SJCRH30 (cell line): ENCODE results near the gene CCDC201. TPM values are rescaled to one million over a fixed set of nuclear protein-coding genes. Genes with fewer than 3 reads are reported as not detected.

Experiments used
- DNase-seq, 2 experiments: peaks; one replicate each; pipeline ENCODE4 v3.0.0-alpha.2; 2015 to 2020
- H3K27ac ChIP-seq: fragments of 250-450 bp; sonication (Bioruptor Pico); 2 replicates; pipeline ENCODE4 v1.5.1; 2020; ENCODE audit warnings: mild to moderate bottlenecking, moderate library complexity
- H3K27me3 ChIP-seq: fragments of 250-450 bp; sonication (Bioruptor Pico); 2 replicates; pipeline ENCODE4 v1.5.1; 2020; ENCODE audit warnings: mild to moderate bottlenecking, moderate library complexity
- H3K36me3 ChIP-seq: fragments of 250-450 bp; sonication (Bioruptor Pico); 2 replicates; pipeline ENCODE4 v1.5.1; 2020; ENCODE audit warnings: mild to moderate bottlenecking, moderate library complexity
- H3K4me1 ChIP-seq: fragments of 250-450 bp; sonication (Bioruptor Pico); 2 replicates; pipeline ENCODE4 v1.5.1; 2020; ENCODE audit warnings: mild to moderate bottlenecking, moderate library complexity
- H3K4me3 ChIP-seq: fragments of 250-450 bp; sonication (Bioruptor Pico); 2 replicates; pipeline ENCODE4 v1.5.1; 2020; ENCODE audit warnings: mild to moderate bottlenecking, moderate library complexity
- H3K9me3 ChIP-seq: fragments of 250-450 bp; sonication (Bioruptor Pico); replicated peaks from 2 replicates; pipeline ENCODE4 v1.5.1; 2020; ENCODE audit warnings: mild to moderate bottlenecking, moderate library complexity
- total RNA-seq: library from RNA; depleted of rRNA; stranded (reverse); fragments of >200 nt; shearing (Covaris generic); gene quantifications from 2 replicates; pipeline ENCODE4 v1.2.3, GENCODE V29; 2014

CCDC201 gene
- total RNA-seq, 1 experiment from 2014 or later = not detected

DNA sequence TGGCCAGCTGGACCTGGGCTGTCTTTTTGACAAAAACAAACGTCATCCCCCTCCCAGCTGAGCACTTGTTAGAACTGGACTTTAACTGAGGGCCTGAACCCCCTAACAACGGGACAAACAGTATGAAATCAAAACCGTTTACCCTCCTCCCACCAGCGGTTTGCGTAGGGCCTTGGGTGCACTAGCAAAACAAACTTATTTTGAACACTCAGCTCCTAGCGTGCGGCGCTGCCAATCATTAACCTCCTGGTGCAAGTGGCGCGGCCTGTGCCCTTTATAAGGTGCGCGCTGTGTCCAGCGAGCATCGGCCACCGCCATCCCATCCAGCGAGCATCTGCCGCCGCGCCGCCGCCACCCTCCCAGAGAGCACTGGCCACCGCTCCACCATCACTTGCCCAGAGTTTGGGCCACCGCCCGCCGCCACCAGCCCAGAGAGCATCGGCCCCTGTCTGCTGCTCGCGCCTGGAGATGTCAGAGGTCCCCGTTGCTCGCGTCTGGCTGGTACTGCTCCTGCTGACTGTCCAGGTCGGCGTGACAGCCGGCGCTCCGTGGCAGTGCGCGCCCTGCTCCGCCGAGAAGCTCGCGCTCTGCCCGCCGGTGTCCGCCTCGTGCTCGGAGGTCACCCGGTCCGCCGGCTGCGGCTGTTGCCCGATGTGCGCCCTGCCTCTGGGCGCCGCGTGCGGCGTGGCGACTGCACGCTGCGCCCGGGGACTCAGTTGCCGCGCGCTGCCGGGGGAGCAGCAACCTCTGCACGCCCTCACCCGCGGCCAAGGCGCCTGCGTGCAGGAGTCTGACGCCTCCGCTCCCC, 15.5 kb upstream of the CCDC201 start, which contains the start of gene IGFBP1:
Gene IGFBP1, plus strand, starts transcription at position 304 of the 808 bp plus-strand sequence. Its CDS starts 165 bp downstream, at position 469.
- no peak within 1 kb of the TSS for H3K4me3 ChIP-seq

DNA sequence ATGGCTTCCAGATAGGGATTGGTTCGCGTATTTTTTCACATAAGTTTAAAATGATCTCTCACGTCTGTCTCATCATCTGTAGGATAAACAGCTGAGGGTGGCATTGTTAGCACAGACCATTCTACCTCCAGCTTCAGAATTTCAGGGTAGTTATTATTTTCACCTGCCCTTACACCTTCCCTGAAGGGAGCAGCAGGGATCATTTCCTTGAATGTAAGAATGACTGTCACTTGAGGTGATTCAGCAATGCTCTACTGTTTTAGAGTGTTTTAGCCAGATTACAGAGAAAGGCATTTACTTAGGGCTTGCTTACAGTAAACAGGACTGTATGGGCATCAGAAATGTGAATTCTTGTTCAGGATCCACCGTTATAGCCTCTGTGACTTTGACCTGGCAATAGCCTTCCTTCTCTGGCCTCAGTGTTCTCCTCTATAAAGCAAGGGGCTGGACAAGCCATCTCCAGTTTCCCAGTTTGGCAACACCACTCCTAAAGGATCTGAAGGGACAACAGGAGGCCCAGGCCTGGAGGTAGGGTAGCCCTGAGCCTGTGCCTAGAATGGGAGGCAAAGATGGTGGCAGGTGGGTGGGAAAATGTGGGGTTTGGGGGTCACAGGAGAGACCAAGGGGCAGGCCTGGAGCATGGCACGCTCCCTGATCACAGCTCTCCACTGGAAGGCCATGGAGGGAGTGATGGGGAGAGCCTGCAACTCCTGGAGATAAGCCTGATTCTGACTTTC, 14.2 kb upstream of the CCDC201 start:
- Histone ChIP-seq H3K36me3 (no peaks in the 10 kb centered on the region), H3K4me1 (peaks cover 2% of the 10 kb centered on the region; the same call in 1 of the 2 replicates), H3K9me3 (no peaks in the 10 kb centered on the region), H3K4me3 (no peak overlapping the region), H3K27ac (no peak overlapping the region), H3K27me3 (peaks cover 9% of the 10 kb centered on the region)
- DNase-seq = no peak

More for the DNA sequence above, 15.5 kb upstream of the CCDC201 start, which contains the start of gene IGFBP1:
- no peaks in the 10 kb centered on the region for H3K9me3 ChIP-seq
- no peaks in the 10 kb centered on the region for H3K36me3 ChIP-seq
- H3K4me1 ChIP-seq = peaks cover 2% of the 10 kb centered on the region; the same call in 1 of the 2 replicates
- no peak within 1 kb of the TSS for H3K27ac ChIP-seq
- H3K27me3 ChIP-seq = peaks cover 9% of the 10 kb centered on the region
- DNase-seq = no peak

DNA sequence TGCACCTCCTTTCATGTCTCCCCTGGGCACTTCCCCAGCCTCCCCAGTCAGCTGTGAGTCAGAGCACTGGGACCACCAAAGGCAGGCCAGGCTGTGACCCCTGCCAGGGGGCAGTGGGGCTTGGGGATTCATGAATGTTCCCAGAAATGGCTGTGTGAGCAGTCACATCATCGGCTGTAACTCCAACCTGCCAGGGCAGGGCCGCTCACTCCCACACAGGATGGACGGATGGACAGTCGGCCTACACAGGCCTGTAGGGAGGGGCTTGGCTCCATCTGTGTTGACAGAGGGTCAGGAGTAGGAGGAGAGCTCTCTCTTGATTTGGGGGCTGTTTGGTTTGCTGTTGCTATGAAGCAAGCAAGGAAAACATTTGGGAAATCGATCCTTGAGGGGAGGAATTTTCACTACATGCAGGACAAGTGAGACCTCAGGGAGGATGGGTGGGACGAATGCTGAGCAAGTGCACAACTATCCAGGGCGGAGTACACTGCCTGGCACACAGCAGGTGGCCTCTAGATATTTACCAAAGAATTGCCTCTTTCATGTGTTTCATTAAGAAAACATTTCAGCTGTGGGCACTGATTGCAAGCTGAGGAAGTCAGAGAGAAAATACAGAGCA, 12.5 kb upstream of the CCDC201 start:
- Histone ChIP-seq H3K4me3 (no peak overlapping the region), H3K27ac (no peak overlapping the region), H3K4me1 (peaks cover 2% of the 10 kb centered on the region; the same call in 1 of the 2 replicates), H3K27me3 (peaks cover 9% of the 10 kb centered on the region), H3K9me3 (no peaks in the 10 kb centered on the region), H3K36me3 (no peaks in the 10 kb centered on the region)
- DNase-seq = no peak

DNA sequence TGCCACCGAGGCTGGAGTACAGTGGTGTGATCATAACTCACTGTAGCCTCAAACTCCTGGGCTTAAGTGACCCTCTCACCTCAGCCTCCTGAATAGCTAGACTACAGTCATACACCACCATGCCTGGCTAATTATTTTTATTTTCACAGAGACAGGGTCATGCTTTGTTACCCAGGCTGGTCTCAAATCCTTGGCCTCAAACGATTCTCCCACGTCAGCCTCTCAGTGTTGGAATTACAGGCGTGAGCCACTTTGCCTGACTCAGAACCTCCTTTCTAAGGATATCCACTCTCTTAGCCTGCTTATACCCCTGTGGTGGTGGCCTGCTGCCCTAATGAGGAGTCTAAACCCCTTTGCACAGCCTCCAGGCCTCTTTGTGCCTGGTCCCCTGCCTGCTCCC, 11.3 kb upstream of the CCDC201 start:
- Histone ChIP-seq H3K27ac (no peak overlapping the region), H3K4me3 (no peak overlapping the region), H3K36me3 (no peaks in the 10 kb centered on the region), H3K27me3 (peaks cover 3% of the 10 kb centered on the region; the same call in 1 of the 2 replicates), H3K4me1 (peaks cover 2% of the 10 kb centered on the region; the same call in 1 of the 2 replicates), H3K9me3 (no peaks in the 10 kb centered on the region)
- DNase-seq = no peak

DNA sequence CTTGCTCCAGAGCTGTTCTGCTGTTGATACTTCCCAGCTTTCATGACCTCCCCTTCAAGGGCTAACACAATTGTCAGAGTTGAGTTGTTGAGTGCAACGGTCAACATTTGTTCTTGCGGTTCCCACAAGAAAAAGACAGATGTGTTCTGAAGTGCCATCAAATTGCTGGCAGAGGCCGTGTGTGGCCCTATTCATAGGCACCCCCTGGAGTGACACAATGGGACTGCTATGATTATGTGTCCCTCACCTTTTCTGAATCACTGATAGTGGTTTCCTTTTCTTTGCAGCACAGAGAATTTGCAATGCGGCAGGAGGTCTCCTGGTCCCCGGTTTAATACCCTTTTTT, 9.6 kb upstream of the CCDC201 start:
- Histone ChIP-seq H3K4me3 (no peak overlapping the region), H3K36me3 (no peaks in the 10 kb centered on the region), H3K27ac (no peak overlapping the region), H3K4me1 (peaks cover 2% of the 10 kb centered on the region; the same call in 1 of the 2 replicates), H3K9me3 (no peaks in the 10 kb centered on the region), H3K27me3 (peaks cover 3% of the 10 kb centered on the region; the same call in 1 of the 2 replicates)
- DNase-seq = no peak

DNA sequence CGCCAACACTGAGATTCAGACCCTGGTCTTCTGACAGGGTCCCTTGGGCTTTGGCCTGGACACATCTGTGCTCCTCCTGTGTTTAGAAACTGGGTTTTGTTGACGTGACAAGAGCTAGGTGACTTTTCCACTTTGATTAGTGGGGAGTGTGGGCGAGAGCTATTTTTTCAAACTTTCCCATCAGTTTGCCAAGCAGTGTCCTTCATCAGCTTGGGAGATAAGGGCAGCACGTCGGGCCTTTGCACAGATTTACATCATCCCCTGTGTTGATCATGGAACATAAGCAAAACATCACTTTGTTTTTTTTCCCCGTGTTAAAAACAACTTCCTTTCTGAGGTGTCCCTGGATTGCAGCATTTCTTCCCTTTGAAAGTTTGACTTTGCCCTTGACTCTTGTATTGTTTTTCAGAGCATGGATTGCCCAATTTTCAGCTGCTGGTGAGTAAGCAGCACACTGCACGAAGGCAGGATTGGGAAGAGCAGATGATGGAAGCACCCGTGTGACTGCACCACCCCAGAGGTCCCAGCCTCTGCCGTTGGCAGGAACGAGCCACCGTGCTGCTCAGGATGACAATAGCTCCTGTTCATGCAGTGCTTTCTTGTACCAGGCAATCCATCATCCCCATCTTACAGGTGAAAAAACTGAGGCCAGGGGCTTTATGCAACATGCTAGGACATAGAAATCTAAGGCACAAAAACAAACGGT, 9.0 kb upstream of the CCDC201 start:
- Histone ChIP-seq H3K9me3 (no peaks in the 10 kb centered on the region), H3K4me1 (peaks cover 2% of the 10 kb centered on the region; the same call in 1 of the 2 replicates), H3K27me3 (peaks cover 3% of the 10 kb centered on the region; the same call in 1 of the 2 replicates), H3K4me3 (no peak overlapping the region), H3K27ac (no peak overlapping the region), H3K36me3 (no peaks in the 10 kb centered on the region)
- DNase-seq = no peak

DNA sequence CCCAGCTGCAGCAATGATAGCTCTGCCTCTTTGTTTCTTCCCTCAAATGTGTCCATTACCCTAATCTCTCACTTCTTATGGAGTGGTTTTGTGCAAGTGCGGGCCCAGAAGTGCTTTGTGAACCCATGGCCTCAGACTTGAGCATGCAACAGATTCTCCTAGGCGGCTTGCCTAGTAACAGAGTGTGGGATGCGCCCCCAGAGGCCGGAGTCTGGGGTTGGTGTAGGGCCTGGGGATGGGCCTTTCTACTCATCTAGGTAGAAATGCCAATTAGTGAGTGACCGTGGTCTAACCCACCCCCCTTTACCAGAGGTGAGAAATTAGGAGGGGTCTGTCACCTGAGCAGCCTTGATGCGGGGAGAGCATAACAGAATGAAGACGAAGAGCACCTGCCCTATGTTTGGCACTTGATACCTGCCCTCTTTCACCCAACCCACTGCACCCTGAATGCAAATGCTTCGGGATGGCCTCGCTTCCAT, 8.4 kb upstream of the CCDC201 start:
- H3K9me3 ChIP-seq = no peaks in the 10 kb centered on the region
- DNase-seq = no peak
- peaks cover 3% of the 10 kb centered on the region; the same call in 1 of the 2 replicates for H3K27me3 ChIP-seq
- no peak overlapping the region for H3K4me3 ChIP-seq
- no peaks in the 10 kb centered on the region for H3K36me3 ChIP-seq
- H3K4me1 ChIP-seq = peaks cover 2% of the 10 kb centered on the region; the same call in 1 of the 2 replicates
- H3K27ac ChIP-seq = no peak overlapping the region

DNA sequence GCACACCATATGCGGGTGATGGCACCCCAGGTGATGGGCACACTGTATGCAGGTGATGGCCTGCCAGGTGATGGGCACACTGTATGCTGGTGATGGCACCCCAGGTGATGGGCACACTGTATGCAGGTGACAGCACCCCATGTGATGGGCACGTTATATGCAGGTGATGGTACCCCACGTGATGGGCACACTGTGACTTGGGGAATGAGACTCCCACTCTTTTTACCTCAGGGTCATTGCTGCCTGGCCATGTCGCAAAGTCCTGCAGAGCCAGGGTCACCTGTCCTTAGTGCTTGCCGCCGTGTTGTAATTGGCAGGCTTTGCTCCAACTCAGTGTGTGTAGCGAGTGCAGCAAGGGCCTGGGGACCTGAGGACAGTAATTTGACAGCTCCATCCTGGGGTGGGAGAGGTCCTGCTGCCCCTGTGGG, 7.6 kb upstream of the CCDC201 start:
- Histone ChIP-seq H3K27me3 (no peaks in the 10 kb centered on the region), H3K9me3 (no peaks in the 10 kb centered on the region), H3K4me3 (no peak overlapping the region), H3K36me3 (no peaks in the 10 kb centered on the region), H3K4me1 (no peaks in the 10 kb centered on the region; the same call in 1 of the 2 replicates), H3K27ac (no peak overlapping the region)
- no peak for DNase-seq

DNA sequence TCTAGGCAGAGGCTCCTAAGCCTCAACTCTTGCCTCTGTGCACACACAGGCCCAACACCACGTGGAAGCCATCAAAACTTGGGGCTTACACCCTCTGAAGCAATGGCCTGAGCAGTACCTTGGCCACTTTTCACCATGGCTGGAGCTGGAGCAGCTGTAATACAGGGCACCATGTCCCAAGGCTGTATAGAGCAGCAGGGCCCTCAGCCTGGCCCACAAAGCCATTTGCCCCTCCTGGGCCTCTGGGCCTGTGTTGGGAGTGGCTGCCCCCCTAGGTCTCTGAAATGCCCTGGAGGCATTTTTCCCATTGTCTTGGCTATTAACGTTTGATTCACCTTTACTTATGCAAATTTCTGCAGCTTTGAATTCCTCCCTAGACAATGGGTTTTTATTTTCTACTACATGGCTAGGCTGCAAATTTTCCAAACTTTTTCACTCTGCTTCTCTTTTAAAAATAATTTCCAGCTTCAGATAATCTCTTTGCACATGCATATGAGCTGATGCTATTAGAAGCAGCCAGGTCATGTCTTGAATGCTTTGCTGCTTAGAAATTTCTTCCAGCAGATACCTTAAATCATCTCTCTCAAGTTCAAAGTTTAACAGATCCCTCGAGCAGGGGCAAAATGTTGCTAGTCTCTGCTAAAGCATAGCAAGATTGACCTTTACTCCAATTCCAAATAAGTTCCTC, 5.7 kb upstream of the CCDC201 start:
- no peak for DNase-seq
- Histone ChIP-seq H3K27ac (no peak overlapping the region), H3K36me3 (no peaks in the 10 kb centered on the region), H3K4me1 (no peaks in the 10 kb centered on the region), H3K9me3 (no peaks in the 10 kb centered on the region), H3K4me3 (no peak overlapping the region), H3K27me3 (no peaks in the 10 kb centered on the region)

DNA sequence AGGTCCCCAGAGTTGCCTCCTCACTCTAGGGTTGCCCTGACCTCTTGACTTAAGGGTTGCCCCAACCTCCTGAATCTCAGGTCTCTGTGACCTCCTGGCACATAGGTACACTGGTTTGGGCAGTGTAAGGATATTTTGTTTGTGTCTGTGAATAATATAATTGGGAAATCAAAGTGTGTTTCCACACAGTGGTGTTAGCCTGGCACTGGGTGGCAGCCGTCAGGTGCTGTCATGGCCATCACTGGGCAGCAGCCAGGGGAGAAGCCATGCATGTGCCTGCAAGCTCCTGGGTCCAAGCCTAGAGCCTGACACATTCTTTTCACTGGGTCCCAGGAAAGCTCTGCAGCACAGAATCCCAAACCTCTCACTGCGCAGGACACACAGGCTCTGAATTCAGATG, 3.6 kb upstream of the CCDC201 start:
- no peaks in the 10 kb centered on the region for H3K4me1 ChIP-seq
- H3K27me3 ChIP-seq = no peaks in the 10 kb centered on the region; the same call in 1 of the 2 replicates
- H3K4me3 ChIP-seq = no peak overlapping the region
- H3K27ac ChIP-seq = no peak overlapping the region
- DNase-seq = no peak
- H3K36me3 ChIP-seq = no peaks in the 10 kb centered on the region
- H3K9me3 ChIP-seq = no peaks in the 10 kb centered on the region

DNA sequence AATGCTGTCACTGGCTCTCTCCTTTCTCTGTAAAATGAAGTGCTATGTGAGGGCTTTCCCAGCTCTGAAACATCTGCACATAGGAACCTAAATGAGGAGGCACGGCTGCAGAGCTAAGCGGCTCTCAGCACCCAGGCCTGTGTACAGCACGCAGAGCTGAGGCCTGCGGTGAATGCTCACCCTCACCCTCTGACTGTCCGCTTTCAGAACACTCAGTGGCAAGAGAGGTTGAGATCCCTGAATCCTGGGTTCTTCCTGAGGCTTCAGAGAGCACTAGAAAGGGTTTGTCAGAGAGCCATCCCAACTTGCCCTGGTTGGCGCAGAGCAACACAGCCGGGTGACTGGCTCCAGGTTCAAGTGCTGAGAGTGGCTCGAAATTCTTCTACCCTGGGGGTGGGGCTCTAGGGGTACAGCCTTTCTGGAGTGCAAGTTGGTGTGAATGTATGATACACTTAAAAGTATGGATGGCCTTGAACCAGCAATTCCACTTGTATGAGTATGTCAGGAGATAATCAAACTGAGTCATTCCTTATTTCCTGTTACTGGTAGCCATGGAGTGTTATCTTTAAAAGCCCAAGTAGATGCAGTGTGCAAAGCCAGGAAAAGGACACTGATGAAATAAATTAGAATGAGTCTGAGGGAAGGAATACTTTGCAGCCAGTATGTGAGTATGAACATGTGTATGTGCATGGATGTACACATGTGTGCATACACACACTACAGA, 1.7 kb upstream of the CCDC201 start:
- no peaks in the 10 kb centered on the region for H3K36me3 ChIP-seq
- H3K27ac ChIP-seq = no peak overlapping the region
- no peaks in the 10 kb centered on the region for H3K4me1 ChIP-seq
- no peak overlapping the region for H3K4me3 ChIP-seq
- no peaks in the 10 kb centered on the region for H3K9me3 ChIP-seq
- peaks cover 7% of the 10 kb centered on the region for H3K27me3 ChIP-seq
- DNase-seq = no peak

DNA sequence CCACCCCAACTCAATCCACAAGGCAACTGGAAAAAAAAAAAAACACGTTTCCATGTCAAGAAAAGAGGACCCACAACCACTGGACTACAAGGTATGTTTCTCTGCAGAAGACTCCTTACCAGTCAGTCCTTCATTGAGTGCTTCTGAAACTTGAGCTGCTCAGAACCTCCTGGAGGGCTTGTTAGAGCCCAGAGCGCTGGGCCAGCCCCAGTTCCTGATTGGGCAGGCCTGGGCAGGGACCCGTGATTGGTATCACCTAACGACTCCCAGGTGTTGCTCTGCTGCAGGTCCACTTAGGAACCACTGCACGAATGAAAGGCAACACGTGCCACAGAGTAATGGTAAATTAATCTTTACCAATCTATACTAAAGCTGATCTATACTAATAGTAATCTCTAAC, 473 bp upstream of the CCDC201 start:
- peaks cover 7% of the 10 kb centered on the region for H3K27me3 ChIP-seq
- H3K4me1 ChIP-seq = no peaks in the 10 kb centered on the region
- no peak overlapping the region for H3K27ac ChIP-seq
- no peak overlapping the region for H3K4me3 ChIP-seq
- no peaks in the 10 kb centered on the region for H3K36me3 ChIP-seq
- no peak for DNase-seq
- H3K9me3 ChIP-seq = no peaks in the 10 kb centered on the region
